Esophagus squamous epithelium (tissue), 5 donors: Measurements from ENCODE around the gene ADAMTS8. TPM values are rescaled to one million over a fixed set of nuclear protein-coding genes. Genes with fewer than 3 reads are reported as not detected.

Source experiments
- DNase-seq: peaks from one replicate; lab custom pipeline; 2025; lab: John Stamatoyannopoulos, UW
- H3K27ac ChIP-seq, 4 donors: fragments of 200-600 bp; sonication (generic); one replicate each; pipeline ENCODE4 v1.5.1; 2016 to 2019; ENCODE audit warnings: mild to moderate bottlenecking in 1 of 4
- H3K27me3 ChIP-seq, 4 donors: fragments of 200-600 bp; sonication (generic); 1 replicate in 3 of 4; 2 replicates in 1 of 4; pipeline versions ENCODE4 v1.5.1 to v1.6.0; 2017 to 2021; ENCODE audit warnings: antibody characterized with exemption in 1 of 4
- H3K36me3 ChIP-seq, 3 donors: fragments of 200-600 bp; sonication (generic); one replicate each; pipeline ENCODE4 v1.5.1; 2016 to 2019
- H3K4me1 ChIP-seq, 3 donors: fragments of 200-600 bp; sonication (generic); one replicate each; pipeline ENCODE4 v1.5.1; 2017 to 2019
- H3K4me3 ChIP-seq, 4 donors: fragments of 200-600 bp; sonication (generic); 1 replicate in 3 of 4; 2 replicates in 1 of 4; pipeline ENCODE4 v1.5.1; 2016 to 2019; ENCODE audit warnings: mild to moderate bottlenecking in 2 of 4, moderate library complexity in 1 of 4
- H3K9me3 ChIP-seq, 3 donors: fragments of 200-600 bp; sonication (generic); one replicate each; pipeline ENCODE4 v1.5.1; 2016 to 2019
- CTCF ChIP-seq, 6 experiments: fragments of 450-650 bp in 4 of 6; fragments of 200-600 bp in 2 of 6; sonication (generic) in 2 of 6; IDR thresholded peaks; one replicate each; pipeline ENCODE4 v1.5.1; 2016 to 2019; ENCODE audit warnings: antibody characterized with exemption in 6 of 6, mild to moderate bottlenecking in 4 of 6, moderate library complexity in 4 of 6
- POLR2A ChIP-seq, 4 donors: fragments of 450-650 bp; IDR thresholded peaks; one replicate each; pipeline ENCODE4 v1.6.1; 2017; ENCODE audit warnings: antibody characterized with exemption in 4 of 4, mild to moderate bottlenecking in 4 of 4, moderate library complexity in 3 of 4
- WGBS, 2 donors: methylation state at CpG; one replicate each; pipeline ENCODE4 v1.1.5; 2018; 5-methylcytosine and 5-hydroxymethylcytosine counted together
- intact Hi-C: fragments of 100-400 bp; cut with DNase I; formaldehyde crosslinking; loops from one replicate; pipeline ENCODE4 v1.15.0; 2022
- total RNA-seq, 4 donors: library from RNA; depleted of rRNA; stranded (reverse); fragments of >200 nt; gene quantifications; one replicate each; pipeline ENCODE4 v1.1.0, GENCODE V29; 2016
- donor health status: DM: yes; HTN: yes; CAD: no.

Gene ADAMTS8
- total RNA-seq, 4 donors from 2014 or later: 0.83 to 8.8 (median 1.8) TPM

DNA sequence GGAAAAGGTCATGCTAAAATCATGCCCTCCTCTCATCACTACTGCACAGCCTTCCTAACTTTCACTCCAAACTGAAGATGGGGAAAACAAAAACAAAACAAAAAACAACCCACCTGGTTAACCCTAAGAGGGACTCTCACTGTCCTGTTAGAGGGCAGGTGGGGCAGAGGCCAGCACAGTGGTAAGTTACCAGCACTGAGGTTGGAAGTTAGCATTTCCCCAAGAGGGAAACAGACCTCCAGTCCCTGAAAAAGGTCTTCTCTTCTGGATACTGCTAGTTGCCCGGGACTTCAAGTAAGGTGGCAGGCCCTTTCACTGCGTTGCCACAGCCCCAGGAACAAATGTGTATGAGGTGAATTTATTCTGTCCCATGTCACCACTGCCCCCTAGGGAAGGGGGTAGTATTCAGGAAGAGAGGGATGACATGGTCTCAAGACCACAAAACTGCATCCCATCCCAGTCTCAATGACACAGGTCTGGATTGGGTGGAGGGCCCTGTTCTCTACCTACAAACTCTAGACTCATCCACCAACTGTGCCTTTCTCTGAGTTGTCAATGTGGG is 792 bp upstream of the ADAMTS8 start:
- Histone ChIP-seq H3K27me3 (peaks cover 7 to 74% (median 11%) of the 10 kb centered on the region in 4 donors), H3K4me3 (no peak overlapping the region), H3K27ac (peak overlapping the region in 3 of 4 donors; percentile 13 to 75 (median 53)), H3K4me1 (peaks cover 16 to 39% (median 19%) of the 10 kb centered on the region in 3 donors), H3K36me3 (no peaks in the 10 kb centered on the region), H3K9me3 (no peaks in the 10 kb centered on the region)
- DNase-seq: no peak
- TF ChIP-seq CTCF (IDR thresholded peaks at IDR 0.05) (no peak), POLR2A (IDR thresholded peaks at IDR 0.05) (no peak)
- intact Hi-C loops: loop anchor here (5.0 kb wide), 1 partner anchor 212 kb away; no protein-coding TSS in a partner anchor
- 55 to 71% methylated on average over 2 of the region's 2 CpGs for WGBS, 2 donors

DNA sequence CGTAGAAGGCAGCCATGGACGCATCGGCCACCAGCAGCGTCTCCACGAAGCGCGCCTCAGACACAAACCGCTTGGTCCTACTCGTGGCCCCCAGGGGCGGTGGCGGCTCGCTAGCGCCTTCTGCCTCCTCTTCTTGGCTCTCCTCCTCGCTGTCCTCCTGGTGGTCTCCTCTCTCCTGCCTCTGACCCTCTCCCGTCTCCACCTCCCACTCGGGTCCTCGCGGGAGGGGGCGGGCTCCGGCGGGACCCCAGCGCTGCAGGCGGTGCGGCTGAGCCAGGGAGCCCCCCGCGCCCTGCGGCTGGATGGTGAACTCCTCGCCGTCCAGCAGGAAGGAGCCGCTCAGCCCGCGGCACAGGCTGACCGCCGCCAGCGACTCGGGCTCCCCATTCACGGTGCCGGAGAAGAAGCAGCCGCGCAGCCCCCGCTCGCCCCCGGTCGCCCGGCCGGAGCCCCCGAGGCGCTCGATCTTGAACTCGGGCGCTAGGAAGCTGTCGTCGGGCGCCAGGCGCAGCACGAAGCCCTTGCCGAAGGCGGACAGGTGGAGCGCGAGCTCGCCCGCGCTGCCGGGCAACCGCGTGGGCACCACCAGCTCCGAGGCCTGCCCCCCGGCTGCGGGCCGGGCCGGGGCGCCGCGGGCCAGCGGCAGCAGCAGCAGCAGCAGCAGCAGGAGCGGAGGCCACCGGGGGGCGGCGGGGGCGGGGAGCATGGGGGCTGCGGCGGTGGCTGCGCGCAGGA is 661 bp downstream of the ADAMTS8 start:
- no peak for DNase-seq
- intact Hi-C loops: loop anchor here (5.0 kb wide), 1 partner anchor 210 kb away; no protein-coding TSS in a partner anchor
- 0 to 3% methylated on average over 2 to 13 of the region's 84 CpGs for WGBS, 2 donors
- Histone ChIP-seq H3K27me3 (peaks cover 7 to 85% (median 11%) of the 10 kb centered on the region in 4 donors), H3K9me3 (no peaks in the 10 kb centered on the region), H3K4me1 (peaks cover 16 to 39% (median 19%) of the 10 kb centered on the region in 3 donors), H3K36me3 (no peaks in the 10 kb centered on the region), H3K4me3 (peak overlapping the region; percentile 10 to 69 (median 45)), H3K27ac (peak overlapping the region in 3 of 4 donors; percentile 59 to 79 (median 75))
- no peak for TF ChIP-seq POLR2A (IDR thresholded peaks at IDR 0.05)
- TF ChIP-seq CTCF (IDR thresholded peaks at IDR 0.05): peak in 1 of 6 experiments; percentile 4

GRCh38 chr11:130426837-130427341 is 1.5 kb downstream of the ADAMTS8 start:
- Histone ChIP-seq H3K36me3 (no peaks in the 10 kb centered on the region), H3K27ac (peak overlapping the region; percentile 14 to 75 (median 66)), H3K4me1 (peaks cover 16 to 39% (median 19%) of the 10 kb centered on the region in 3 donors), H3K27me3 (peaks cover 7 to 85% (median 11%) of the 10 kb centered on the region in 4 donors), H3K4me3 (peak overlapping the region; percentile 10 to 69 (median 45)), H3K9me3 (no peaks in the 10 kb centered on the region)
- WGBS, 2 donors: 22 to 23% methylated on average over 8 to 15 of the region's 18 CpGs
- TF ChIP-seq POLR2A (IDR thresholded peaks at IDR 0.05): no peak
- no peak for TF ChIP-seq CTCF (IDR thresholded peaks at IDR 0.05)
- no peak for DNase-seq
- intact Hi-C loops: loop anchor here (5.0 kb wide), 1 partner anchor 210 kb away; no protein-coding TSS in a partner anchor

DNA sequence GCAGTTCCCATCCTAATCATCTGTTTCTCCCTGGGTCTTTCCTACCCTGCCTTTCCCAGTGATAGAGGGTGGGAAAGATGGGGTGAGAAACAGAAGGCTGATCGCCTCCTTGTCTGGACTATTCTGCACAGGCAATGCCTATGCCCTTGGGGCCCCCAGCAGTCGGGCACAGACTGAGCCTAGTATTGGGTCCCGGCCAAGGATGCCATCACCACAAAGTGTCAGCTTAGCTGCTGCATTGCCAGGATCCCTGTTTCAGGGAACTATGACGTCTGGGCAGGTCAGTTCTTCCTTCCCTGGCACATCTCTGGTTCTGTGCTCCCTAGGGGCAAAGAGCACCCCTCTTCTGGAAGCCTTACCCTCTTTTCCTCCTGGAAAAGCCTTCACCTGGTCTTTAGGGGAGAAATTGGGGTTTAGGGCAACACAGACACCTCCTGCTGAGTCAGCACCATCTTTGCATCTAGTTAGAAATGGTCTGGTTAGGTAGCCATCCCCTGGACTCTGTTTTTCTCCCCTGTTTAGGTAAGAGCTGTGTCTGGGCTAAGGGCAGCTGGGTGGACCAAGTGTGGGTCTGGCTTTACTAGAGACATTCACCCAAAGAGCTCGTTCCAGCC is 2.1 kb downstream of the ADAMTS8 start:
- H3K36me3 ChIP-seq: no peaks in the 10 kb centered on the region
- peak overlapping the region in 3 of 4 donors; percentile 59 to 75 (median 72) for H3K27ac ChIP-seq
- no peaks in the 10 kb centered on the region for H3K9me3 ChIP-seq
- no peak for DNase-seq
- H3K4me3 ChIP-seq: peak overlapping the region in 3 of 4 donors; percentile 38 to 69 (median 52)
- 21 to 57% methylated on average over 3 to 5 of the region's 5 CpGs for WGBS, 2 donors
- intact Hi-C loops: loop anchor here (5.0 kb wide), 1 partner anchor 209 kb away; no protein-coding TSS in a partner anchor
- H3K27me3 ChIP-seq: peaks cover 7 to 83% (median 11%) of the 10 kb centered on the region in 4 donors
- no peak for TF ChIP-seq CTCF (IDR thresholded peaks at IDR 0.05)
- no peak for TF ChIP-seq POLR2A (IDR thresholded peaks at IDR 0.05)
- peaks cover 16 to 40% (median 19%) of the 10 kb centered on the region in 3 donors for H3K4me1 ChIP-seq
